Measurements from ENCODE around the gene SPSB3.
"Not testable (repeated sequence)": the region's sequence is repeated elsewhere in the genome, so short reads cannot be mapped to it uniquely, and the experiment has no call there.

Gene SPSB3

DNA sequence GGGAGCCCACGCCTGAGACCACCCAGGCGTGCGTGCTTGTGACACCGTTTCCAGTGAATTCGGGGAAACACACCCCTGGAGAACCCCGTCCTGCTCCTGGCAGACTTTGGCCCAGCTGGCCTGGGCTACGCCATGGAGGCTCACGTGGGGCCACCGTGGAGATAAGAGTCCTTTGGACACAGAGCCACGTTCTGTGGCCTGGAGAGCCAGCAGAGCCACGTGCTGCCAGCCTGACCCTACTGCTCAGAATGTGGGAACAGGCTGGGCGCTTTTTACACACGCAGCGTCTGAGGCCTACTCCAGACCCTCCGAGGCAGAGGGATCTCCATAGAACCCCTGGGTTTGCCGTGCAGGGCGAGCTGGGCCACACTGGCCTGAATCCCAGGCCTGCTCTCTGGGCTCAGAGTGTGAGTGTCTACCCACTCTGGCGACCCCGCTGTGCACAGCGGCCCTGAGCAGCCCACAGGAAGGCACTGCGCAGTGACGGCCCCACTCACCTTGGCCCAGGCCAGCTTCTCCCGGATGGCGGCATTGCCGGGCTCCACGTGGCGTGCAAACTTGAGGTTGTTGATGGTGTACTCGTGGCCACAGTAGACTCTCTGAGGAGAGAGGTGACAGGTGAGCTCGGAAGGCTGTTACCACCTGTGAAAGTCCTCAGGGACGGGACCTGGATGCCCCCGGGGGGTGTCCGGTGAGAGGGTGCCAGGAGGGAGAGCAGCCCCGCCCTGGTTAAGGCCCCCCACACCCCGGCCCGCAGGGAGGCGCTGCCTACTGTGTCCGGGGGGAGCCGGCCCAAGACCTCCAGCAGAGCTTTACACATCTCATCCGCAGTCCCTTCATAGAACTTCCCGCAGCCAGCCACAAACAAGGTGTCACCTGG is 34.3 kb upstream of the SPSB3 start:
- no peak for DNase-seq

DNA sequence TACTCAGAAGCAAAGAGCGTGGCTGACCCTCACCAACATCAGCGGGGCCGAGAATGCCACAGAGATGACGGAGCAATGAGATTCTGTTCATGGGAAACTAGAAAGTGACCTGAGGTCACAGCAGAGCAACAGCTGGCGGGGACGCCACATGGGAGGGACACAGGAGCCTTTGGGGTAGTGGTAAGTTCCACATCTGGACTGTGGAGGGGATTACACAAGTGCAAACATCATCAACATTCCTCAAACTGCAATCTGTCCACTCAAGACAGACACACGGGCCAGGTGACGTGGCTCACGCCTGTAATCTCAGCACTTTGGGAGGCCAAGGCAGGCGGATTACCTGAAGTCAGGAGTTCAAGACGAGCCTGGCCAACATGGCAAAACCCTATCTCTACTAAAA is 33.1 kb upstream of the SPSB3 start:
- no peak for DNase-seq

DNA sequence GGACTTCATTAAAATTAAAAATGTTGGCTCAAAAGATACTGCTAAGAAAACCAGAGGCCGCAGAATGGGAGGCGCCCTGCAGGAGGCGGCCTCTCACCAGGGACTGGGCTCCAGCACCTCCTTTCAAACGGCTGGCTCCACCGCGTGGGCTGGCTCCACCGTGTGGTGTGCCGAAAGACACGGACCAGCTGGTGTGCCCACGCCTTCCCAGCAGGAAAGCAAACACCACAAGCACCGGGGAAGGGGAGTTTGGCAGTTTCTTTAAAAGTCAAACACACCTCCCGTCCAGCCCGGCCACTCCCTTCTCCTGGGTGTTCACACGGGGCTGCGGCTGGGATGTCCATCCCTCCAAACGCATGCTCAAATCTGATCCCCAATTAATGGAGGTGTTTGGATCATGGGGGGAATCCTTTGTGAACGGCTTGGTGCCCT is 30.4 kb upstream of the SPSB3 start:
- no peak for DNase-seq

DNA sequence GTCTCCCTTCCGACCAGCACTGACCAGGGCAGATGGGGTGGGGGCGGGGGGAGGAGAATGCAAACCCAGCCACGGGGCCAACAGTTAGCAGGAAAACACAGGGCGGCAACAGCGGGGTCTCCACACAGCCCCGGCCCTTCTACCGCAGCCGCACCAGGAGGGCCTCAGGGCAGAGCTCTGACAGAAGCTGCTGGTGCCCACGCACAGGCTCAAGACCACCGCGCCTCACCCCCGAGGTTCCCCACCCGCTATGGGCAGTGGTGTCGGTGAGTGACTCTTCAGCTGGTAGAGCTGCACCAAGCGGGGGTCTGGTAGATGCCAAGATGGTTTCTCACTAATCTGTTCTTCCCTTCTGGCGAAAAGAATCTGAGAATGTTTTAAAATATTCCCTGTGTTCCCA is 28.2 kb upstream of the SPSB3 start:
- DNase-seq = no peak

DNA sequence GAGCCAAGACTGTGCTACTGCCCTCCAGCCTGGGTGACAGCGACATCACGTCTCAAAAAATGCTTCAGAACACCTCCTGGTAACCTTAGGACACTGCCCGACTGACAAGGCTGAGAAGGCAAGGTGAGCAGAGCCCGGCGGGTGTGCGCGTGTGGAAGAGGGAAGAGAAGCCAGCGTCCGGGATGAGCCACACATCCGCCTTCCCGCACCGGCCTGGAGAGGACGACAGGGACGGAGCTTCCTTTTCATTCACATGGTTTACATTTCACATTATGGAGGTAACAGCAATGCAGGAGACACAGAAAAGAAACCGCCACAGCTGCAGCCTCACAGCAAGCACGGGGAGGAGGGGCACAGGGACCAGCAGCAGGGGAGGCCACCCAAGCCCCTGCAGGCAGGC is 27.7 kb upstream of the SPSB3 start:
- DNase-seq = no peak

DNA sequence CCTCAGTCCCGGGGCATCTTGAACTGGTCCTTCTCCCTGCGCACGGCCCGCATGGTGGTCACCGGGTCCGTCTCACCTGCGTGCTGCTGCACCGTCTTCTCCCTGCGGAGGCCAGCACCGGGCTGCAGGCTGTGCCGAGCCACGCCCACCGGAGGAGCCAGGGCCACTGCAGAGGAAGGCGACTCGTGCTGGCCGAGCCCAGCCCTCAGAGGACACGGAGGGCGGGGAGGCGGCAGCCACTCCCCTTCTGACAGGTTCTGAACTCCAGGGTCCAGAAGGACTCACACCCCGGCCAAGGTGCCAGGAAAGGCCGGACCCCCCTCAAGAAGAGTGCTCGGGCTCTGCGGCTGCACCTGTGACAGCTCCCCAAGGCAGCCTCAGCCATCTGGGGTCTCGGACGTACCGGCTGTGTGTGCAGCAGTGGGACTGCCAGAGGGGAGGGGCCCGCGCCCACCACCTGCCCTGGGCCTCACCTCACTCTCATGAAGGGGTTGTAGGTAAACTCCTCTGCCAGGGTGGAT is 27.0 kb upstream of the SPSB3 start:
- no peak for DNase-seq

DNA sequence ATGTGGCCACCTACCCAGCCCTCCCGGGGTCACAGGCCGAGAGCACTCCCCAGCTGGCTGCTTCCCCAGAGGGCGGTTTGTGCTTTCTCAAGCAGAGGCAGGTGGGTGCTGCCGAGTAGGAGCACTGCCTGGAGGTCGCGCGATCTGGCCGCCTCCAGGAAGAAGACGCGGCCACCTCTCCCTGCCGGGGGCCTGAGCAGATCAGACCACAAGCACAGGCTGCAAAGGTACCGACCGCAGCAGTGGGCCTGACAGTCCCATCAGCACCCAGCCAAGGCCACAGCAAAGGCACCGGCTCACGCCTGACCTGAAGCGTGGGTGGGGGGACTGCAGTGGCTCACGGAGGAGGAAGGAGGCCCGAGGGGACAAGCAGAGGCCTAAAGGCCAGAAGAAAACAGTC is 26.3 kb upstream of the SPSB3 start:
- no peak for DNase-seq

DNA sequence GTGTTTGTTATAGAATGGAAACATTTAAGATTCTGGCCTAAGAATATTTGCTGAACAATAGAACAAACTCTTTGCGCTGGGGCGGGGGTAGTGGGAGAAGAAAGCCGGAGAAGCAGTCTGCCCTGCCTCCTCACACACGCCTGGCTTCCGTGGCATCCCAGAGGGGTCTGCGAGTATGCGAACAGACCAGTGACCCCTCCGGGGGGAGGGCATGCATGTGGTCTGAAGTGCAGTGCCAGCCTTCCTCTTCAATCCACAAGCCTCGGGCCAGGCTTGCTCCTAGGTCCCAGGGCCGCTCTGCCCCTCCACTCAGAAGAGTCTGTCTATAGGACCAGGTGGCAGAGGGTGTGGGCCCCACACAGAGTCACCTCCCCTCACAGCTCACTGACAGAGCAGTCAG is 25.3 kb upstream of the SPSB3 start:
- no peak for DNase-seq

DNA sequence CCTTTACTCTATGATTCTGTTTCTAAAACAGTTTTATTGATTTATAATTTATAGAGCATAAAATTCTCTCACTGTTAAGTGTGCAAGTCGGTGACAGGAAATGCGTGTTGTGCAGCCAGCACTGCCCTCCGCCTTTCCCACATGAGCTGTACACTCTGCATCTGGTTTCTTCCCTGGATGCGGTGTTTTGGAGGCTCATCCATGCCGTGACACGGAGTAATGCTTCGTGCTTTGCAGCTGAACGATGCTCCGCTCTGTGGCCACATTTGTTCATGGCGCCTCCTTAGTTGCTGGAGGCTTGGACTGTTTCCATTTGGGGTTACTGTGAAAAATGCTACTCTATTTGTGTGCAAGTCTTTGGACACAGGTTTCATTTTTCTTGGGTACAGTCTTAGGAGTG is 18.3 kb upstream of the SPSB3 start:
- DNase-seq = no peak

DNA sequence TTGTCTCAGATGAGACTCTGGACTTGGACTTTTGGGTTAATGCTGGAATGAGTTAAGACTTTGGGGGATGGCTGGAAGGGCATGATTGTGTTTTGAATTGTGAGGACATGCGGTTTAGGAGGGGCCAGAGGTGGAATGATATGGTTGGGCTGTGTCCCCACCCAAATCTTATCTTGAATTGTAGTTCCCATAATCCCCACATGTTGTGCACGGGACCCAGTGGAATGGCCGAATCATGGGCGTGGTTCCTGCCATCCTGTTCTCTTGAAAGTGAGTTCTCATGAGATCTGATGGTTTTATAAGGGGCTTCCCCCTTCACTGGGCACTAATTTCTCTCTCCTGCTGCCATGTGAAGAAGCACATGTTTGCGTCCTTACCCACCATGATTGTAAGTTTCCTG is 16.9 kb upstream of the SPSB3 start:
- not testable (repeated sequence) for DNase-seq

DNA sequence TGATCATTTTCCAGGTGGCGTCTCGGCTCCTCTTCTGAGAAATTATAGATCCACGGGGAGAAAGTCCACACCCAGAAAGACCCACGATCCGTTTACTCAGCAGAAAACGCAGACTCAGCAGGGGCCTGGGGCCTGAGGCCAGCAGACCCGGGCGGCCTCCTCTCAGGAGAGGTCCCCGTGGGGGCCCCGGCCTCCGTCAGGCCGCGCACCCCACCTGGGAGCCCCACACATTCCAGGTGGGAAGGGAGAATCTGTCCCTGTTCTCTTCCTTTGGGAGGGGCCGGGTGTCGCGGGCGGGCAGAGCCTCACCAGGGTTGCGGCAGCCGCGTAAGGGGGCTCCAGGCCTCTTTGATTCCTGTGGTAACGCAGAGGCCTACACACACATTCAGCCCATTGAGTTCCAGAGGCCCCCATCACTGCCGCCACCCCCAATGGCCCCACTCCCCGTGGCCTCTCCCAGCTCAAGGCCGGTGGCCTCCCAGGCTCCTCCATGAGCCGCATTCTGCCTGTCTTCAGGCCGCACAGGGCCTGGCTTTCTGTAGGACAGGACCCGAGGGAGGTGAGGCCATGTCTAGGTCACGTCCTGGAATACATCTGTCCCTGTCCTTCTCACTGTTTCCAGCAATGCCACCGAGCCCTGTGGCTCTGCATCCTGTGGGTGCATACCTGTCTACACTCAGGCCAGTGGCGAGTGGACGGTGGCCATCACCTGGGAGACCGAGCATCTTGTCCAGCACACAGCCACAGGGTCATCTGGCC is 12.7 kb upstream of the SPSB3 start:
- no peak for DNase-seq

DNA sequence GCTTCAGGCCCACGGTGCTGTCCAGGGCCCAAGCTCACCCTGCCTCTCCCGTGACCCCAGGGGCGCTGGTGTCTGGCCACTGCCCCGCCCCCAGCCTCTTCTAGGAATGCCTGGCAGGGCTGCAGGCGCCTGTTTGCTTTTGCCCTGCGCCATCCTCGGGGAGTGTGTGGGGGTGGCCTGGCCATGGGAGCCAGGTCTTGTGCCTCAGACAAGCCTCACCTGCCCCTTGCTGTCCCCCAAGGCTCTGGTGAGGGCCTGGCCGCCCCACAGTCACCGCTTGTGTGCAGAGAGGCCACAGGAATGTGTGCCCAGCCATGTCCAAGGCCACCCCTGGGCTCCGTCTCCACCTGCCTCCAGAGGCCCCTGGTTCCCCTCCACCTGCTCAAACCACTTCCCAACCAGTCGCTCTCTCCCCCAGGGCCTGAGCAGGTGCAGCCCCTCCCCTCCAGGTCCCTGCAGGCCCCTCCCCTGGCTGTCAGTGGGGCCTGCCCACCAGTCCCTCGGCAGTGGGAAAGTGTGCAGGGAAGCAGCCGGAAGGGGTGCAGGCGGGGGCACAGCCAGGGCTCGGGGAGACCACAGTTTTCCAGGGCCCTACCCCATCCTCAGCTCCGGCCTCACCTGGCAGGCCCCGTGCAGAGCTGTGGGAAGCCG is 12.0 kb upstream of the SPSB3 start:
- no peak for DNase-seq

DNA sequence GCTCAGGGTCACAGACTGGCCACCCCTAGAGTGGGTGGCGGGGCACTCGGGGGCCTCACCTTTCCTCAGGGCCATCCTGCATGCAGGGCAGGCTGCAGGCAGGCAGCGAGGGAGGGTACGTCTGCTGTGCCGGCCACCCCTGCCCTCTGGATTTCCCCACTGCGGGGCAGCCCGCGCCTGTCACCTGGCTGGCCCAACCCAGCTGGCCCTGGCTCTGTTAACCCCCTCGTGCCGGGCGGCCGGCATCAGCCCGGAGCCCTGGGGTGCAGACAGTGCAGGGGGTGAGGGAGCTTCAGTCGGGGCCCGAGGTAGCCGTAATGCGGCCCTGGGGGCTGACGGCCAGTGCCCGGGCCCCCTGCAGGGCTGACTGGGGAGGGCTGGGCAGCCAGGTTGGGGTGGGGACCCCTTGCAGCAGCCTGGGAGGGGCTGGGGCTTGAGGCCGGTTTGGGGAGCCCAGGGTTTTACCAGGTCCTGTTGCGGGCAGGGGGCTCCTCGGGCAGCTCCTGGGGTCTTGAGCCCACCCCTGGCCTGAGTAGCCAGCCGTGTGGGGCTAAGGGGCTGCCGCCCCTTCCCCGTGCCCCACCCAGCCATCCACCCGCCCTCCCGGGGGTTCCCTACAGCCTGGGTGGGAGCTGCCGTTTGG is 11.3 kb upstream of the SPSB3 start, which contains the start of gene IGFALS:
Gene IGFALS (minus strand): TSS at position 128 of the 643 bp plus-strand sequence. CDS start 53 bp downstream, at position 75.
- DNase-seq = no peak

DNA sequence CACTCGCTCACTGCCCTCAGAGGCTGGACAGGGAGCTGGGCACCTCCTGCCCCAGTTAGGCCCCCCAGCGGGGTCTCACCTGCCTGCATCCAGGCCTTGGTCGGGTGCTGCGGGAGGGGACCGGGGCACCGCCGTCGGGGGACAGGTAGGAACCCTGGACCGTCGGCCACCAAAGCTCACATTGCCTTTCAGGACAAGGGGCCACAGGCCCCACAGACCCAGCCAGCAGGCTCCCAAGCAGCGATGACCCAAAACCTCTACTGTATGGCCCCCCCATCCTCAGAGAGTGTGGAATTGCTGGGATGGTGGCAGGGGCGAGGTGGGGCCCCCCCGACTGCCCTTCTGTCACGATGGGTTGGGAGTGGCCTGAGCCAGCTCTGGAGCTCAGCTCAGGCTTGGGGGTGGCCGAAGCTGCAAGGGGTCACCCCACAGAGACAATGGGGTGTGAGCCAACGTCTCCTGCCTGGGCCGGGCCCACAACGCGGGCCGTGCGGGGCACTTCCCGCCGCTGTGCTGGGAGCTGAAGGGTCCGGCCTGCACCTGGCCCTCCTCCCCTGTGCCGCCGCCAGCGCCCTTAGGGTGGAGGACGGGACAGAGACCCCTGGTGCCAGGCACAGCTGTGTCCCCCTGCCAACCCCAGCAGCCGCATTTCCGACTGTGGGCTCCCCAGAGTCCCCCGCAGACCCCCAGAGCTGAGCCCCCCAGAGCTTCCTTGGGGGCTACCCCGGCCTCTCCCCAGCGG is 10.6 kb upstream of the SPSB3 start:
- no peak for DNase-seq

DNA sequence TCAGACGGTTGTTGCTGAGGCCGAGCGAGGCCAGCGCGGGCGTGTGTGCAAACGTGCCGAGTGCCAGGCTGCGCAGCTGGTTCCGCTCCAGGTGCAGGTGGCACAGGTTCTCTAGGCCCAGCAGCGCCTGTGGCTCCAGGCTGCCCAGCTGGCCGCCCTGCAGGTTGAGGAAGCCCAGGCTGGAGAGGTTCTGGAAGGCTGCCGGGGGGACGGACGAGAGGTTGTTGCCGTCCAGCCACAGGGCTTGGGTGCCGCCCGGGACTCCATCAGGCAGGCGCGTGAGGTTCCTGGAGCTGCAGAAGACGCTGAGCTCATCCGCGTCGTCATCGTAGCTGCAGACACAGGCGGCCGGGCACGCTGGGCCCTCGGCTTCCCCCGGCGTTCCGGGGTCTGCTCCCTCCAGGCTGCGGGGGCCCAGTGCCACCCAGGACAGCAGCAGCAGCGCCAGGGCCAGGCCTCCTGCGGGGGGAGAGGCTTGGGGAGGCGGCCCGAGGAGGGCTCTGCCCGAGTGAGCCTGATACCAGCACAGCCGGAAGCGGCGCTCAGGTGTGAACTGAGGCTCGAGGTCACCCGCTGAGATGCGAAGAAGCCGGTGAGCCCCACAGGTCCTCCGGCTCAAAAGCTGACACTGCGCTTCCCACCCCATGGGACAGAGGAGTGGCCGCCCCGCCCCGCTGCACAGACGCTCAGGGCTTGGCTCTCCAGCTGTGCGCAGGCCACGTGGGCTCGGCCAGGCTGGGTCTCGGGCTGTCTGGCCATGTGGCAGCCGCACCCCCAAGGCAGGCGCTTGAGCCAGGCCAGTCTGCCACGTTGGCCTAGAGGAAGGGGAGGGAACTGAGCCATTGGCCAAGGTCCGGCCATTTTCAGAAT is 9.8 kb upstream of the SPSB3 start:
- no peak for DNase-seq

DNA sequence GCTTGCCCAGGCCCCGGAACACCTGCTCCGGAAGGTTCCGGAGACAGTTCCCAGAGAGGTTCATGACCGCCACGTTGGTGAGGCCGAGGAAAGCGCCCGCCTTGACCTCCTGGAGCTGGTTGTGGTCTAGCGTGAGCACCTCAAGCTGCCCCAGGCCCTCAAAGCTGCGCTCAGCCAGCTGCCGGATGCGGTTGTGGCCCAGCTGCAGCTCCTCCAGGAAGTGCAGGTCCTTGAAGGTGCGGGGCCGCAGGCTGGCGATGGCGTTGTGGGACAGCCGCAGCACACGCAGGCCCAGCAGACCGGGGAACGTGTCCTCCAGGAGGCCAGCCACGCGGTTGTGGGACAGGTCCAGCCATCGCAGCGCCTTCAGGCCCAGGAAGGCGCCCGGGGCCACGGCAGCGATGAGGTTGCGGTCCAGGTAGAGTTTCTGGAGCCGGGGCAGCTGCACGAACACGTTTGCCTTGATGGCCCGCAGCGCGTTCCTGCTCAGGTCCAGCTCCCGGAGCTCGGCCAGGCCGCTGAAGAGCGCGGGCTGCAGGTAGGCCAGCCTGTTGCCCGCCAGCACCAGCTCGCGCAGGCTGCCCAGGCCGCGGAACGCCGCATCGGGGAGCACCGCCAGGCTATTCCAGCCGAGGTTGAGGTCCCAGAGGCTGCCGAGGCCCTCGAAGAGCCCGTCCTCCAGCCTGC is 9.0 kb upstream of the SPSB3 start:
- no peak for DNase-seq

DNA sequence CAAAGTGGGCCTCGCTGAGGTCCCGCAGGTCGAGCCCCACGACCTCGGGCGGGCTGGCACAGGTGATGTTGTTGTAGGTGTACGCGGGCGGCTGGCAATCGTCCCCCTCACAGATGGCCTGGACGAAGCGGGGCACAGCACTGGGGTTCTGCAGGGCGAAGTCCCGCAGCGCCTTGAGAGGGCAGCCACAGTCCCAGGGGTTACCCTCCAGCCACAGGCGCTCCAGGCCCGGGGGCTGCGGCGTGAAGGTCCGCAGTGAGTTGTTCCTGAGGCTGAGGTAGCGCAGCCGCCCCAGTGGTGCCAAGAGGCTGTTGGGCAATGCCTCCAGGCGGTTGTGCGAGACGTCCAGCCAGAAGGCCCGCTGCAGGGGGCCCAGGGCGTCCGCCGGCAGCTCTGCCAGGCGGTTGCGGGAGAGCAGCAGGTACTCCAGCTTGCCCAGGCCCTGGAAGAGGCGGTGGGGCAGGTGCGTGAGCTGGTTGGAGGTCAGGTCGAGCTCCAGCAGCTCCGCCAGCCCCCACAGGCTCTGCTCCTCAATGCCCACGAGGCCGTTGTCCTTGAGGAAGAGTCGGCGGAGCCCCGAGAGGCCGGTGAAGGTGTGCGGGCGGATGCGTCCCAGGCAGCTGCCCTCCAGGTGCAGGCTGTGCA is 8.4 kb upstream of the SPSB3 start:
- no peak for DNase-seq

DNA sequence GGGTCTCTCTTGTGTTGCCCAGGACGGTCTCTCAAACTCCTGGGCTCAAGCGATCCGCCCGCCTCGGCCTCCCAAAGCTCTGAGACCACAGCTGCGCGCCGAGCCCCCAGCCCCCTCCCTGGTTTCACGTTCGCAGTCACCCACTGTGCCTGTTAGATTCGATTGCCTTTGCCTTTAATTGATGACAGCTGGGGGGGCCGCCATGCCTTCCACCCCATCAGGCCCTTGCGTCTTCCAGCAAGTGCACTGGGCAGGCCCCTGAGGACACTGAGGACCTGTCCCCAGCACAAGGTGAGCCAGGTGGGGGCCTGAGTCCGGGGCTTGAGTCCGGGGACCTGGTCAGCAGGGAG is 7.9 kb upstream of the SPSB3 start:
- DNase-seq = no peak

DNA sequence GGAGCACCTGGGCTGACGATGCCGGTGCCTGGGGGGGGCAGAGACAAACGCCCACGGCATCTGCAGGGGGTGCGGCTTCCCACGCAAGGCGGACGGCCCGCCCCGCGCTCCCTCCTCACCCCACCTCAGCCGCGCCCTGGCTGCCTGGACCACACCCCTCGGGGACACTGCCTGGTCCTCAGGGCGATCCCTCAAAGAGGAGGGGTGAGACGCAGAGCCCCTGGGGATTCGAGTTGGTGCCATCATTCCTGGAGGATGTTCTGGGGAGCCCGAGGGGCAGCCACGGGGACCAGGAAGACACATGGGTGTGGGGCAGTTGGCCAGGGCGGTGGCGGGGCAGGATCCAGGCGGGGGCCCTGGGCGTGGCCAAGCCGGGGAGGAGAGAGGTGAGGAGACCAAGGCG is 7.3 kb upstream of the SPSB3 start:
- DNase-seq = no peak

DNA sequence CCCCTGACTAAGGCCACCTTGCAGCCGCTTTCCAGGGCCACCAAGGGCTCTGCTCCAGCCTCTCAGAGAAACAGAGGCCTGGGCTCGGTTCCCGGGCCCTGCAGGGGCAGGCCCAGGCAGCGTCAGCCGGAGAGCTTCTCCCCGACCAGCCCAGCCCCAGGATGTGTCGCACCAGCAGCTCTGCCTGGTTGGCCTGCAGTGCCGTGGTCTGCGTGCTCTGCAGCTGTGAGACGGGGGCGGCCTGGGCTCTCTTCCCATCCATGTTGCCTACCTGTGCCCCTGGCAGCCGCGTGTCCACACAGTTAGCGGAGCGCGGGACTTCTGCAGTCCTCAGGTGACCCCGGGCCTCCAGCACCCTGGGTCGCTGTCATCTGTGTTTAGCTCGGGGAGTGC is 6.3 kb upstream of the SPSB3 start:
- DNase-seq = no peak

Data from T1000 (cell line).